Hematopoietic multipotent progenitor cell (in vitro differentiated cells): Measurements from ENCODE around the gene P2RY6. TPM values are rescaled to one million over a fixed set of nuclear protein-coding genes. Genes with fewer than 3 reads are reported as not detected.

Experiments used
- DNase-seq, 3 donors: peaks; one replicate each; pipeline ENCODE4 v3.0.0-alpha.2; 2011 to 2015; ENCODE audit warnings: low read depth in 2 of 3, low spot score in 2 of 3
- total RNA-seq: library from RNA; depleted of rRNA; stranded (reverse); fragments of >200 nt; gene quantifications from one replicate; pipeline ENCODE4 v1.2.3, GENCODE V29; 2012

P2RY6 gene
- total RNA-seq, 1 donor, result 0.27 TPM

DNA sequence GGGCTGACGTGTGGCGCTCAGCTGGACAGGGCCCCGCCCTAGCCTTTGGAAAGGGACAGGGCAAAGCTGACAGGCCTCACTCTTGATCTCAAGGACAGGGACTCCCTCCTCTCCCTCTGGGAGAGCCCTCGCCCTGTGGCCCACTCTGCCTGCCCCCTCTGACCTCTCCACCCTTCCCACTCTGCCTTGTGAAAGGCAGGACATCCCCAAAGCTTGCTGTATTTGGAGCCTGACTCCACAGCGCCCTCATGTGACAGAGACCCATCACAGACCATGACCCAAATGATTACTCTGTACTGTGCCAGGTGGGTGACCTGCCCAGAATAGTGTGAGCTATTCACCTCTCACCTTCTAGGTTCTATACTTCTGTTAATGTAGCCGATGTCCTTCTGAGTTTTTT, 35.3 kb upstream of the P2RY6 start:
- peak in 2 of 3 donors; percentile 60 to 76 for DNase-seq

DNA sequence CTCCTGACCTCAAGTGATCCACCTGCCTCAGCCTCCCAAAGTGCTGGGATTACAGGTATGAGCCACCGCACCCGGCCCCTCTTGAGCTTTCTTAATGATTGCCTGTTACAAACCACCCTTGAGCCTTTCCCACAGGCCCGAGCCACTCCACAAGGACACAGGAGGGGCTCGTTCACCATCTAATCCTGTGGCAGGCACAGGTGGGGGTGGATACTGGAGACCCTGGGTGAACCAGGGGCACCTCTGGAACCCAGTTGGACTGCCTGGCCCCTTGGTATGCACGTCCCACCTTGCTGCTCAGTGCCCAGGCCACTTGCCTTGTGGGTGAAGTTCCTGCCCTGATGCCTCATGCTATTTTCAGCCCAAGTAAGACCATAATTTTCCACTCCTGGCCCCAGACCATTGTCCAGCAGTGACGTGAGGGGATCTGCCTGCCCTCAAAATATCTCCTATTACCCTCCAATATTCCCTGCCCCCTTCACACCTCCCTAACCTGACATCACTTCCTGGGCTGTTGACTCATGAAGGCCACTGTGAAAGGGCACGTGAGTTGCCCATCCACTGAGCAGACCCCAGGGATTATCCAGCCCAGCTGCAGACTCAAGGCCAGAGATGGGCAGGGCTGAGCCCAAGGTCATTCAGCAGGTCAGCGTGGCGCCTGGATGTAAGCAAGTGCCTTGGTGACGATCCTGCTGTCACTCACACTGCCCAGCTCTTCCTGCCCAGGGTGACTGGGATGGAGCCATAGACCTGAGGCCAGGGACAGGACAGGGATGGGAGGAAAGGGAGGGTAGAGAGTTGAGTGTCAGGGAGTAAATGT, 34.5 kb upstream of the P2RY6 start:
- no peak for DNase-seq

DNA sequence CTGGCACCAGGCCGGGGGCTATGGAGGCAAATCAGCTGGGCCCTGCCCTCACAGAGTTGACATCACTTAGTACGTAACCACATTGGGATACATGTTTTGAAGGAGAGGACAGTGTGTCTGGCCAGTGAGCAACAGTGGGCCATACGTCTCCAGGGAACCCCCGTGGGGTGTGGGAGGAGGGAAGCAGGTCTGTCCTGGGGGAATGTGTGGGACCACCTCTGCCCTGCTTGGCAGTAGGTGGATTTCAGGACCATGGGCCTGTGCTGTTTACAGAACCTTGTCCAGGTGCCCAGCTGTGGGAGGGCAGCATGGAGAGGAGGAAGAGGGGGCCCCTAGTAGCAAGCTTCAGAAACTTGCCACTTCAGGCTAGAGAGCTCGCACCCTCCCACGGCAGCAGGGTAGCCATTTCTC, 33.0 kb upstream of the P2RY6 start:
- no peak for DNase-seq

DNA sequence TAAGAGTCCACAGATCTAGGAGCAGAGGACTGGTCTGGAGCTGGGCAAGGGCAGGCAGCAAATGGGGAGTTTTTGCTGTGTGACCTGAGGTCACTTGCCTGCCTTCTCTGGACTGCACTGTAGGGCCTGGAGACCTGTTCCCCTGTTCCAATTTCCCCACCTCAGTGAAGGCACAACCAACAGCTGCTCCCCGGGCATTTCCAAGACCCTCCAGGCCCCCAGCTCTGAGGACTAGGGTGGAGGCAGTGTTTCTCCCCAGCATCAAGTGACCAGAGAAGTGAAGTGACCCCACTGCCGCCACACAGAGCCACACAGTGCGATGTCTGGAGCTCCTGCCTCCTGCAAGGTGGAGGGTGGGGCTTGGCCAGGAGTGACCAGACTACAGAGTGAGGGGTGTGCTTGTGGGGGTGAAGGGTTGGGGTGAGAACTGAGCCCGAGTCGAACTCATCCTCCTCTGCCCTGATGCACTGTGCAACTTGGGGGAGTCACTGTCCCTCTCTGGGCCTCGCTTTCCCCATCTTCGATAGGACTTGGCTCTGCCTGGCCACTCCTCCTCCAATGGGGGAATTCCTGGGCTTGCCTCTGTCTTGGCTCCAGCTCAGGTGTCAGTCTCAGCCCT, 32.5 kb upstream of the P2RY6 start:
- no peak for DNase-seq

DNA sequence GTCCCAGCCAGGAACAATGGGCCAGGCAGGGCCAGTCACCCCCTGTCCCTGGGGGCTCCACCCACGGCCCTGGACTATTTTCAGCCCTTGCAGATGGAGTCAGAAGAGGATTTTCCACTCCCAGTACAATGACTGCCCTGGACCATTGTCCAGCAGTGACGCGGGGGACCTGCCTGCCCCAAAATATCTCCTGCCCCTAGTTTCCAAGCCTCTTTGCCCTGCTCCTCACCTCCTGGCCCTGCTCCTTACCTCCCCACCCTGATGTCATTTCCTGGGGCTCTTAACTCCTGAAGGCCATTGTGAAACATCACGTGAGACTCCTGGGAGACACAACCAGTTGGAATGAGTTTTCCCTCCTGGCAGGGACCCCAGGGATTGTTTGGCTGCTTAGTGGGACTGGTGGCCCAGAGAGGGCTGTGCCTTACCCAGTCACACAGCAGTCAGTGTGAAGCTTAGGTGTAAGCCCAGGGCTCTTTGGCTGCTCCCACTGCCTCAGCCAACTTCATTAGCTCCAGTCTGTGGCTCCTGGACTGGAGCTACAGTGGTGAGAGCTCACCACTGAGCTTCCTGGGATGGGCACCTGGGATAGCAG, 31.9 kb upstream of the P2RY6 start:
- no peak for DNase-seq

DNA sequence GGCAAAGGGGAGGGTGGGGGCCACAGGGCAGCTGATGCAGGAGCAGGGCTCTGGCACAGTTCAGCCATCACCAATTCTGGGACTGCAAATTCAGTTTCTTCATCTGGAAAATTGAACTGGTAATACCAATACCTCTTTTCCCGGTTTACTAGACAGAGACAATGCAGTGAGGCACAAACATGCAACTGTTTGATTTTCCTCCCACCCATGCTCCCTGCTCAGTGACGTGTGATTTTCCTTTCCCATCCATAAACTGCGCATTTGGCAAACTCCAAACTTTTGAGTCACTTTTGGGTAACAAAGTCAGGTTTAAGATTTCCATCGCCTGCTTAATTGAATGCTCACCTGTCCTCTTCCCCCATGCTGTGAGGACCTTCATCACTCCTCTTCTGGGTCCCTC, 30.8 kb upstream of the P2RY6 start:
- no peak for DNase-seq

DNA sequence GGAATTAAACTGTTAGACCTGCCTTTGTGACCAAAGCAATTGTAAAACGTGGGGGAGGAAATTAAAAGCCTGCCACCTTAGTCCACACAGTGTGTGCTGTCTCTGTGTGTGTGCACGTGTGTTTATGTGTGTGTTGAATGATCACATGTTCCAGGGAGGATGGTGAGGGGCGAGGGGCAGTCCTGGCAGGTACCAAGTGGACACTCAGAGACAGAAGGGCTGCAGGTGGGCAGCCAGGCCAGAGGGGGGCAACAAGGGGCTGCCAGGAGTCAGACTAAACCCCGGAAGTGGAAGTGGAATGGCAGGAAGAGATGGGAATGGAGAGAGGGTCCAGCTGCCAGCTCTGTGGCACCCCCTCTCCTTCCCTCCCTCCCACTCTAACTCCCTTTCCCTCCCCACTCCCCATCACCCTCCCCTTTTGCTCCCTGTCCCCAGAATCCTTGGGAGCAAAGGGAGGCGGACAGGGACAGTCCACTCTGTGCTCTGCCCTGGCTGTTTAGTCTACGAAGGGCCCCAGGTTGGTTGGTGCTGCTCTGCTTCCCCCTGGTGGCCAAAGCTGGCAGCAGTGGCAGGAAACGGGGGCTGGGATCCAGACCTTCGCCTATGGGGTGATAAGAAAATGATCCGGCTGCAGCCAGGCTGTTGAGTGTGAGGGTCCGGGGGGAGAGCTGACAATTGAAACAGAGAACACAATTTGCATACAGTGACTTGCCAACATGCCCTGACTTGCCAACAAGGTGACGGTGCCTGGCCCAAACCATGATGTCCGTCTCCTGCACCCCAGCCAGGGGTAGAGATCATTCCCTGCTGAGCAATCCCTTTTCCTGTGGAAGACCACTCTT, 29.7 kb upstream of the P2RY6 start:
- peak in 2 of 3 donors; percentile 71 to 84 for DNase-seq

DNA sequence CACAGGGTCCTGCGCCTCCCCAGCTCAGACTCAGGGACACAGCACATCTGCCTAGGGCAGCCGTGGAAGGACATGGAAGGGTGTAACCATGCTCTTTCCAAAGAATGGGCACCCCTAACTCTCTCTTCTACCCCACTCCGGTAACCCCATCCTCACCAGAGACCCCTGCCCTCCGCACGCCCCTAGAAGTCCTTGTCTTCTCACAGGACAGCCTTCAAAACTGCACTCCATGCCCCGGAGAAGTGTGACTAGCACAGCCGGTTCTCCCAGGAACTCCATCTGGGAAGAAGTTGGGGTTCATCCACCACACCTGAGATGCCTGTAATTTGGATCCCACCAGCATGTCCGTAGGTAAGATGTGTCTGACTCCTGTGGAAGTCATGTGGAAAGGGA, 29.0 kb upstream of the P2RY6 start:
- DNase-seq, result no peak

DNA sequence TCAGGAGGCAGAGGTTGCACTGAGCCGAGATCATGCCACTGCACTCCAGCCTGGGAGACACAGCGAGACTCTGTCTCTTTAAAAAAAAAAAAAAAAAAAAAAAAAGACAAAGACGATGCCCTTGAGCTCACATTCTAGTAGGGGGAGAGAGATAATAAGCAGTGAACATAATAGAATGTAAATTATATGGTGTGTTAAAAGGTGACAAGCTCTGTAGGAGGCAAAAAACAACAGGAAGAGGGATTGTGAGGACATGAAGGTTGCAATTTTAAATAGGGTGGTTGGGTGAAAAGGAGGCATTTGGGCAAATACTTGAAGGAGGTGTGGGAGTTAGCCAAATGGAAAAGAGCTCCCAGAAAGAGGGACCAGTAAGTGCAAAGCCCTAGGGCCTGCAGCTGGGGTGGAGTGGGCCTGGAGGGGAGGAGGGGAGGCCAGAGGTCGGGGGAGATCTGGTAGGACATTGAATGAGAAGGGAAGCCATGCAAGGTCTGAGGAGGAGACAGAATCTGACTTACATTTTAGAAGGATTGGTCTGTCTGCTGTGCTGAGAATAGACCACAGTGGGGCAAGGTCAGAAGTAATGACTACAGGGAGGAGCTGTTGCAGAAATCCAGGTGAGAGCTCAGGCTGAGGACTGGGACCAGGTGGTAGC, 27.4 kb upstream of the P2RY6 start:
- no peak for DNase-seq

DNA sequence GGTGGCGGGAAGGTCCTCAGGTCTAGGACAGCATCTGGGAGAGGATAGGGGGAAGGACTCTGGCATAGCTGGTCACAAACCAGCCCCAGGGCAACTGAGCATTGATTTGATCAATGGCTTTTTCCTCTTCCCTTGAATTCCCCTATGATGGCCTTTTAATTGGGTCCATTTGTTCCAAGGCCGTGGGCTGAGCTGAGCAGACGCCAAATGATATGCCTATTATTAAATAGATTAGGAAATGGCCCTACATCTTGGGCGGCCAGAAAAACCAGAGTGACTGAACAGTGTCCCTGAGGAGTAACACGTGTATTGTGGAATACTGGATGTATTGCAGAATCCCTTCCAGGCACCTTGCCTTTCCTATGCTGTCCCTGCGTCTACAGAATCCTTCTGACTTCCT, 26.7 kb upstream of the P2RY6 start:
- no peak for DNase-seq

DNA sequence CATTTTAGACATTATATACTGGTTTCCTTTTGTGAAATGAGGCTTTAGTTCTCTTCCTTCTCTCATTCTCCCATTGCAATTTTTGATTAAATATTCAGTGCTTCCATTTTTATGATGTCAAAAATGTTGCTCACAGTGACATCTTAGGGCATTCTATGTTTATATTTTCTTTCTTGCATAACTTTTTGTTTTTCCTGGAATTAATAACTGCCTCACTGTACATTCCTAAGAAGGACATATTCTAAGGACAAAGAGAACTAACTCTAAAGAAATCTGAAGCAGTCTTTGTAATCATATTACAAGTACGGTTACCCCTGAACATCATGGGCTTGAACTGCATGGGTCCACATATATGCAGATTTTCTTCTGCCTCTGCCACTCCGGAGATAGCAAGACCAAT, 25.8 kb upstream of the P2RY6 start:
- DNase-seq, result no peak

DNA sequence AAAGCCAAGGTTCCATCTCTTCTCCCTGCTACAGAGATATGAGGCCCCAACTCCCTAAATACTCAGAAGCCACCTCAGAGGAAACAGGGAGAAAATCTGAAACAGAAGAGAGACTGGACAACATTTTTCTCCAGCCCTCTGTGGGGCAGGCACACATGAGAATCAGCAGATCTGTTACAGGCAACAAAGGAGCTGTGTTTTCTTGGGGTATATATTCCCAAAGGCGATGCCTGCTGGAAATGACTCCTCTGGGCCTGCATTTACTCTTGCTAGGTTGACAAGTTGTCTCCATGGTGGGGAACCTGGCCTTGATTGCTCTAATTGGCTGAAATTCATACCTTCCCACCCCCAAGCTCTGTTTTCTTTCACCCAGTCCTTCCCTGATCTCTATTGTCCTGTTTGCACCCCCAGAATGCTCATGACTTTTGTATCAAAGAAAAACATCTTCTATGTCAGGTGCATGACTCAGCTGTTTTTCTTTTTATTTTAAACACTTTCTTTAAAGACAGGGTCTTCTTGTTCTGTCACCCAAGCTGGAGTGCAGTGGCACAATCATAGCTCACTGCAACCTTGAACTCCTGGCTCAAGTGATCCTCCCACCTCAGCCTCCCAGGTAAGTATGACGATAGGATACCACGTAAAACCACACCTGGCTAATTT, 23.5 kb upstream of the P2RY6 start:
- no peak for DNase-seq

DNA sequence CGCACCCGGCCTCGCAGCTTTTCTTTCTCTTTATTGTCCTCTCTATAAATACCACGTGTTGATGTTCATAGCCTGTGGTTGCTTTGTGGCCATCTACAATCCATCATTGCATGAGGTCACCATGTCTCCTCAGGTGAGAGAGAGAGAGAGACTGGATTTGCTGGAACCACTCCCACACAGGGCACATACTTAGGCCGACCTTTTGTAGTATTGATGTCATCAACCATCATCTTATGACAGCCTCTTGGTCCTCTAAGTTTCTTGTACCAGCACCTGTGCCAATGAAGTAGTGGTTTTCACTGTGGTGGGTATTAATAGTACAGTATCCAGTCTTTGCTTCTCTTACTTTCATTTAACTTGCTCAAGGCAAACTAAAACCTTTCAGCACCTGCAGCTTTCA, 22.8 kb upstream of the P2RY6 start:
- DNase-seq, result no peak

DNA sequence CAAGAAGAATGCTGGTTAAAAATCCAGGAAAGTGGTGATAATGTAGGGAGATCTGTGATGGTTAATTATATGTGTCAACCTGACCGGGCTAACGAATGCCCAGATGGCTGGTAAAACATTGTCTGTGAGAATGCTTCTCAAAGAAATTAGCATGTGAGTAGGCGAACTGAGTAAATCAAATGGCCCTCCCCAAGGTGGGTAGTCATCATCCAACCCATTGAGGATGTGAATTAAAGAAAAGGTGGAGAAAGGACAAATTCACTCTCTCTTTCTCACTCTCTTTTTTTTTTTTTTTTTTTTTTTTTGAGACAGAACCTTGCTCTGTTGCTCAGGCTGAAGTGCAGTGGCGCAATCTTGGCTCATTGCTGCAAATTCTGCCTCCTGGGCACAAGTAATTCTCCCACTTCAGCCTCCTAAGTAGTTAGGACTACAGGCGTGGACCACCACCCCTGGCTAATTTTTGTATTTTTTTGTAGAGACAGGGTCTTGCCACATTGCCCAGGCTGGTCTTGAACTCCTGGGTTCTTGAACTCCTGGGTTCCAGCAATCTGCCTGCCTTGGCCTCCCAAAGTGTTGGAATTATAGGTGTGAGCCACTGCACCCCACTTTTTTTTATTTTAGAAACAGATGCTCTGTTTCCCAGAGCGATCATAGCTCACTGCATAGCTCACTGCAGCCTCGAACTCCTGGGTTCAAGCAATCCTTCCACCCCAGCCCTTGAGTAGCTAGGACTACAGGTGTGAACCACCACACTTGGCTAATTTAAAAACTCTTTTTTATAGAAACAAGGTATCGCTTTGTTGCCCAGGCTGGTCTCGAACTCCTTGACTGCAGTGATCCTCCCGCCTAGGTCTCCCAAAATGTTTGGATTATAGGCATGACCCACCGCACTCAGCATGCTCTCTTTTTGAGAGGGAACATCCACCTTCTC, 22.0 kb upstream of the P2RY6 start:
- DNase-seq, result peak in 1 of 3 donors; percentile 28

DNA sequence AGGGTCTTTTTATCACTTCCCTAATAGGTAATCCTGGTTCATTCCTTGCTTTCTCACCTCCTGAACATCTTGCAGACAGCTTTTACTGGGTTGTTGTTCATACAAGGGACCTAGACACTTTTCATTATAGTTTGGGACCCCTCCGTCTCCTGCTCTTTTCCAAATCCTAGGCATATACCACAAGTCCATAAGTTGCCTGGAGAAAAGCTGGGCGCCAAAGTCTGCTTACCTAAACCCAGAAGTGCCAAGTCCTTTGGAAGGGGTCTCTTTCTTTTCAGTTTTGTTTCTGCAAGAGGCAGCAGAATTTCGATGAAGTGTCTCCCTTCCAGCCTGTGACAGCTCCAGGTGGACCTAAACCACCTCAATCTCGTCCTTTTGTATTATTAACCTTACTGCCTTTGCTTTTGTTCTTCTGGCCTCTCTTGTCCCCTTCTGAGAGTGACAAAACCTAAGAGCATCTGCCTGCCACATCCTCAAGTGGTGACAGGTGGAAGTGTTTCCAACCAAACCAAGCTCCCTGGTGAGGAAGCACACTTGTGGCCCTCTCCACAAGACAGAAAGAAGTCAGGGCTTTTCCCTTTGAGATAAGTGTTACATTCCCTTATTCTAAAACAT, 19.5 kb upstream of the P2RY6 start:
- DNase-seq, result peak in 2 of 3 donors; percentile 18 to 41

DNA sequence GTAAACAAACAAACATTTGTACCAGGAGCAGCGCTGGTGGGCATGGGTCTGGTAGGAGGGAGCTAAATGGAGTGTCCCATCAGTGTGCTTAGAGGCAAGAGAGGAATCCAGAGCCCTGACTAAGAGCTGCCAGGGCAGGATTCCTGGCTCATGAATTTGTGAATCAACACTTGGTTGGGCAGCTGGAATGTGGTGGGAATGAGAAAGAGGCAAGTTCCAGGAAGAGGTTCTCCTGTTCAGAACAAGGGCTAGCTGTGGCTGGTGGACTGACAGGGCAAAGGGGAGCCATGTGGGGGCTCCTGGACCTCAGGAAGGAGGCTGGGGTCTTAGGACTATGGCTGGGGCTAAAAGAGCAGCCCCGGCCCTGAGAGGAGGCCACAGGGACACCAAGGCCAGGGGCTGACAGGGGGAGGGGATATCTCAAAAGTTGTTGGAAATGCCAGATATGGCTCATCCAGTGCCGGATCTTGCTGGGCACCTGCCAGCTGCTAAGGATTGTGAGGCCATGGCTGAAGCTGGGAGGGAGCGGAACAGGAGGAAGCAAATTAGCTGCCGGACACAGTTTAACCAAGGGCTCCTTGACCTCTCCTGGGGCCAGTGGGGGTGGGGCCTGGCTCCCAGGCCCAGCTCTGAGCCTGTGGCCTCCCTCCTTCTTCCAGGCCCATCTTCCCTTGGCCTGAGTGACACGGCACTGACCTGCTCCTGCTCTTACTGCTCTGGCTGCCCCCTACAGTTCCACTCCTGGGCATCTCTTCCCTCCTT, 14.6 kb upstream of the P2RY6 start:
- DNase-seq, result no peak

DNA sequence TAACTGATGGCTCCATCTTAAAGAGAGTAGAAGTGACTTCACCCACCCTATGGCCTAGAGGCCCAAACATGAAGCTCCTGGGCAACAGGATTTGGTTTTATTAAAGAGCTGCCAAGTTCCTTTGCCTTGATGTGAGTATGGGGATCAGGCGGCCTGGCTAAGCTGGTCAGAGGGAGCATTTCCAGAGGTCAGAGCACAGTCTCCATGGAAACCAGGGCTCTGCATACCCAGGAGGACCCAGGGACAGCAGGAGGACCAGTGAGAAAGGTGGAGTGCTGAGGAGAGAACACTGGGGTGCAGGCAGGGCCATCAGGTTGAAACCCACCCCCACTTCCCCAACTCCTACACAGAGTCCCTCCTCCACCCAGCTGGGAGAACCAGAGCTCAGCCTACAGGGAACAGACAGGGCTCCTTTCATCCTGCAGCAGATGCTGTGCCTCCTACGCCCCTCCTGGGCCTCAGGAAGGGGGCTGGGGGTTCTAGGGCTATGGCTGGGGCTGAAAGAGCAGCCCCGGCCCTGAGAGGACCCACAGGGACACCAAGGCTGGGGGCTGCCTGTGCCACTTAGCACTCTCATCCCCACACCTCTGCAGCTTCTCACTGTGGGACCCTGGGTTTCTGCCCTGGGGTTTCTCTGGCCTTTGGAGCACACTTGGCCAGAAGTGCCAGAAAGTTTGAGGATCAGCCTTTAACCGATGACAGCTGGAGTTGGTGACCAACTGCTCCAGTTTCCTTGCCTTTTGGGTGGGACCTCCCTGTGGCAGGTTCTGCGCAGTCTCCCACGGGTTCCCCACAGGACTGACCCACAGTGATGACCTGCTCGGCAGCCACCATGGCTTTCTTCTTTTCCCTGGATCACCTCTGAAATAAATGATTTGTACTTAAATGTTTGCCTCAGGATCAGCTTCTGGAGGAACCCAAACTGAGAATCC, 13.8 kb upstream of the P2RY6 start:
- no peak for DNase-seq
